HUES64 (cell line): ENCODE measurements around the gene ITGA8.

Source experiments
- H3K27ac ChIP-seq: 2 replicates; pipeline ENCODE4 v1.7.0; 2013; ENCODE audit warnings: low read depth, low read length, inconsistent platforms
- H3K27me3 ChIP-seq: 2 replicates; pipeline ENCODE4 v1.6.1; 2013; ENCODE audit warnings: mild to moderate bottlenecking, low read length; ENCODE audit not compliant: insufficient read depth
- H3K36me3 ChIP-seq: 2 replicates; pipeline ENCODE4 v1.6.1; 2013; ENCODE audit warnings: mild to moderate bottlenecking, low read length; ENCODE audit not compliant: insufficient read depth
- H3K4me1 ChIP-seq: 2 replicates; pipeline ENCODE4 v1.6.1; 2013; ENCODE audit warnings: mild to moderate bottlenecking, low read length, moderate library complexity; ENCODE audit not compliant: insufficient read depth
- H3K4me3 ChIP-seq: 2 replicates; pipeline ENCODE4 v1.5.1; 2013; ENCODE audit warnings: mild to moderate bottlenecking, low read length, moderate library complexity
- H3K9ac ChIP-seq: 2 replicates; pipeline ENCODE4 v1.6.1; 2013; ENCODE audit warnings: mild to moderate bottlenecking, low read depth, low read length
- H3K9me3 ChIP-seq: 2 replicates; pipeline ENCODE4 v1.6.1; 2013; ENCODE audit warnings: low read depth, low read length; ENCODE audit not compliant: insufficient read depth
- WGBS: fragments of 150-250, 120-280 bp; methylation state at CpG from one replicate; pipeline ENCODE4 v1.1.7; 2013; ENCODE audit warnings: missing lambda C conversion rate; 5-methylcytosine and 5-hydroxymethylcytosine counted together

ITGA8 gene

GRCh38 chr10:15745751-15746150, 26.0 kb upstream of the ITGA8 start:
- Histone ChIP-seq H3K9ac (no peak overlapping the region), H3K27me3 (no peaks in the 10 kb centered on the region), H3K9me3 (no peaks in the 10 kb centered on the region), H3K4me3 (no peak overlapping the region), H3K4me1 (no peaks in the 10 kb centered on the region), H3K27ac (no peak overlapping the region), H3K36me3 (no peaks in the 10 kb centered on the region)
- 100% methylated on average over 1 of the region's 1 CpG for WGBS

- Histone ChIP-seq H3K27ac (no peak overlapping the region), H3K4me1 (no peaks in the 10 kb centered on the region; the same call in 1 of the 2 replicates), H3K36me3 (no peaks in the 10 kb centered on the region), H3K4me3 (no peak overlapping the region), H3K27me3 (no peaks in the 10 kb centered on the region), H3K9me3 (no peaks in the 10 kb centered on the region), H3K9ac (no peak overlapping the region)
- 45% methylated on average over 7 of the region's 7 CpGs for WGBS
Observed at GRCh38 chr10:15744217-15744865, 24.6 kb upstream of the ITGA8 start.

- 94% methylated on average over 2 of the region's 2 CpGs for WGBS
Observed at GRCh38 chr10:15743443-15743842, 23.7 kb upstream of the ITGA8 start.

GRCh38 chr10:15742836-15743235, 23.1 kb upstream of the ITGA8 start:
- WGBS: 96% methylated on average over 3 of the region's 3 CpGs
- H3K4me1 ChIP-seq: no peaks in the 10 kb centered on the region; the same call in 1 of the 2 replicates

More at GRCh38 chr10:15743443-15743842, 23.7 kb upstream of the ITGA8 start:
- H3K9ac ChIP-seq: no peak overlapping the region
- no peaks in the 10 kb centered on the region for H3K9me3 ChIP-seq
- no peaks in the 10 kb centered on the region for H3K36me3 ChIP-seq
- H3K27ac ChIP-seq: no peak overlapping the region
- no peaks in the 10 kb centered on the region for H3K27me3 ChIP-seq
- H3K4me3 ChIP-seq: no peak overlapping the region
- no peaks in the 10 kb centered on the region; the same call in 1 of the 2 replicates for H3K4me1 ChIP-seq

GRCh38 chr10:15742102-15742501, 22.4 kb upstream of the ITGA8 start:
- H3K4me3 ChIP-seq: no peak overlapping the region
- H3K9ac ChIP-seq: no peak overlapping the region
- H3K36me3 ChIP-seq: no peaks in the 10 kb centered on the region
- no peaks in the 10 kb centered on the region for H3K9me3 ChIP-seq
- no peaks in the 10 kb centered on the region for H3K27me3 ChIP-seq
- WGBS: 96% methylated on average over 4 of the region's 5 CpGs
- H3K4me1 ChIP-seq: no peaks in the 10 kb centered on the region; the same call in 1 of the 2 replicates
- no peak overlapping the region for H3K27ac ChIP-seq

More at GRCh38 chr10:15742836-15743235, 23.1 kb upstream of the ITGA8 start:
- Histone ChIP-seq H3K27me3 (no peaks in the 10 kb centered on the region), H3K27ac (no peak overlapping the region), H3K4me3 (no peak overlapping the region), H3K9ac (no peak overlapping the region), H3K36me3 (no peaks in the 10 kb centered on the region), H3K9me3 (no peaks in the 10 kb centered on the region)

GRCh38 chr10:15741581-15741980, 21.9 kb upstream of the ITGA8 start:
- Histone ChIP-seq H3K27me3 (no peaks in the 10 kb centered on the region), H3K9me3 (no peaks in the 10 kb centered on the region), H3K4me1 (no peaks in the 10 kb centered on the region; the same call in 1 of the 2 replicates), H3K4me3 (no peak overlapping the region), H3K36me3 (no peaks in the 10 kb centered on the region), H3K27ac (no peak overlapping the region), H3K9ac (no peak overlapping the region)
- 96% methylated on average over 5 of the region's 5 CpGs for WGBS

GRCh38 chr10:15740261-15740660, 20.5 kb upstream of the ITGA8 start:
- no peak overlapping the region for H3K4me3 ChIP-seq
- no peak overlapping the region for H3K27ac ChIP-seq
- no peaks in the 10 kb centered on the region for H3K9me3 ChIP-seq
- no peaks in the 10 kb centered on the region for H3K27me3 ChIP-seq
- 97% methylated on average over 5 of the region's 6 CpGs for WGBS
- no peaks in the 10 kb centered on the region for H3K36me3 ChIP-seq
- H3K4me1 ChIP-seq: no peaks in the 10 kb centered on the region; the same call in 1 of the 2 replicates
- no peak overlapping the region for H3K9ac ChIP-seq

- Histone ChIP-seq H3K4me3 (no peak overlapping the region), H3K9me3 (no peaks in the 10 kb centered on the region), H3K9ac (no peak overlapping the region), H3K27me3 (no peaks in the 10 kb centered on the region), H3K36me3 (no peaks in the 10 kb centered on the region), H3K4me1 (no peaks in the 10 kb centered on the region; the same call in 1 of the 2 replicates), H3K27ac (no peak overlapping the region)
- WGBS: 76% methylated on average over 8 of the region's 9 CpGs
Observed at GRCh38 chr10:15739254-15739970, 19.7 kb upstream of the ITGA8 start.

GRCh38 chr10:15738270-15738925, 18.7 kb upstream of the ITGA8 start:
- no peak overlapping the region for H3K27ac ChIP-seq
- H3K36me3 ChIP-seq: no peaks in the 10 kb centered on the region
- no peak overlapping the region for H3K4me3 ChIP-seq
- no peaks in the 10 kb centered on the region; the same call in 1 of the 2 replicates for H3K4me1 ChIP-seq
- H3K9ac ChIP-seq: no peak overlapping the region
- 92% methylated on average over 10 of the region's 10 CpGs for WGBS
- peaks cover 2% of the 10 kb centered on the region; the same call in 1 of the 2 replicates for H3K9me3 ChIP-seq
- no peaks in the 10 kb centered on the region for H3K27me3 ChIP-seq

- Histone ChIP-seq H3K9me3 (peaks cover 2% of the 10 kb centered on the region; the same call in 1 of the 2 replicates), H3K4me3 (no peak overlapping the region), H3K27ac (no peak overlapping the region), H3K27me3 (no peaks in the 10 kb centered on the region), H3K4me1 (no peaks in the 10 kb centered on the region; the same call in 1 of the 2 replicates), H3K9ac (no peak overlapping the region), H3K36me3 (no peaks in the 10 kb centered on the region)
- WGBS: 92% methylated on average over 5 of the region's 5 CpGs
Observed at GRCh38 chr10:15737656-15738055, 17.9 kb upstream of the ITGA8 start.

GRCh38 chr10:15735763-15736162, 16.0 kb upstream of the ITGA8 start:
- 75% methylated on average over 4 of the region's 4 CpGs for WGBS
- H3K27ac ChIP-seq: no peak overlapping the region
- no peaks in the 10 kb centered on the region; the same call in 1 of the 2 replicates for H3K4me1 ChIP-seq
- H3K4me3 ChIP-seq: no peak overlapping the region
- no peaks in the 10 kb centered on the region for H3K27me3 ChIP-seq
- H3K36me3 ChIP-seq: no peaks in the 10 kb centered on the region
- H3K9ac ChIP-seq: no peak overlapping the region
- peaks cover 2% of the 10 kb centered on the region; the same call in 1 of the 2 replicates for H3K9me3 ChIP-seq
